Measurements from ENCODE around the gene GNAL.

Gene GNAL

GRCh38 chr18:11799066-11799465 lies 110.0 kb downstream of the GNAL start (continued):
- TF ChIP-seq ZNF8 (CRISPR knock-in tag; IDR thresholded peaks at IDR 0.05) = no peak
- no peak for TF ChIP-seq ZFP30 (CRISPR knock-in tag; IDR thresholded peaks at IDR 0.05)
- no peak for TF ChIP-seq ZNF70 (CRISPR knock-in tag; IDR thresholded peaks at IDR 0.05)
- TF ChIP-seq PPARA (CRISPR knock-in tag; IDR thresholded peaks at IDR 0.05; ENCODE audit: borderline replicate concordance) = no peak
- no peak for TF ChIP-seq CSRNP3 (CRISPR knock-in tag; IDR thresholded peaks at IDR 0.05)
- TF ChIP-seq CSDC2 (CRISPR knock-in tag; IDR thresholded peaks at IDR 0.05) = no peak
- TF ChIP-seq TCF4 (CRISPR knock-in tag; IDR thresholded peaks at IDR 0.05; ENCODE audit: borderline replicate concordance) = no peak

- no peak for ATAC-seq
- TF ChIP-seq POU6F1 (CRISPR knock-in tag; IDR thresholded peaks at IDR 0.05; ENCODE audit: borderline replicate concordance, low read depth) = no peak
- TF ChIP-seq ZFP3 (CRISPR knock-in tag; IDR thresholded peaks at IDR 0.05) = no peak
- TF ChIP-seq ZNF70 (CRISPR knock-in tag; IDR thresholded peaks at IDR 0.05) = no peak
- TF ChIP-seq ZNF8 (CRISPR knock-in tag; IDR thresholded peaks at IDR 0.05) = no peak
- no peak for TF ChIP-seq TSHZ2 (CRISPR knock-in tag; IDR thresholded peaks at IDR 0.05)
- no peak for TF ChIP-seq ESRRG (CRISPR knock-in tag; IDR thresholded peaks at IDR 0.05)
- no peak for TF ChIP-seq RARB (CRISPR knock-in tag; IDR thresholded peaks at IDR 0.05)
- TF ChIP-seq CREB5 (CRISPR knock-in tag; IDR thresholded peaks at IDR 0.05; ENCODE audit: low read depth) = no peak
- TF ChIP-seq PATZ1 (CRISPR knock-in tag; IDR thresholded peaks at IDR 0.05; ENCODE audit: borderline replicate concordance) = no peak
- no peak for TF ChIP-seq ARNTL (CRISPR knock-in tag; IDR thresholded peaks at IDR 0.05; ENCODE audit: borderline replicate concordance, low read depth)
Observed at GRCh38 chr18:11800566-11801334, 111.7 kb downstream of the GNAL start.

GRCh38 chr18:11801573-11801972 lies 112.5 kb downstream of the GNAL start:
- no peak for ATAC-seq

GRCh38 chr18:11802158-11802557 lies 113.1 kb downstream of the GNAL start:
- TF ChIP-seq ZNF565 (CRISPR knock-in tag; conservative IDR thresholded peaks at IDR 0.05; ENCODE audit: low read depth) (no peak), PPARA (CRISPR knock-in tag; IDR thresholded peaks at IDR 0.05; ENCODE audit: borderline replicate concordance) (no peak), SNAI2 (CRISPR knock-in tag; IDR thresholded peaks at IDR 0.05) (no peak), BACH2 (CRISPR knock-in tag; IDR thresholded peaks at IDR 0.05; ENCODE audit: borderline replicate concordance) (no peak), OSR1 (CRISPR knock-in tag; IDR thresholded peaks at IDR 0.05) (no peak), TCF4 (CRISPR knock-in tag; IDR thresholded peaks at IDR 0.05; ENCODE audit: borderline replicate concordance) (no peak)
- no peak for ATAC-seq

More at GRCh38 chr18:11801573-11801972, 112.5 kb downstream of the GNAL start:
- TF ChIP-seq CSDC2 (CRISPR knock-in tag; IDR thresholded peaks at IDR 0.05) (no peak), TCF4 (CRISPR knock-in tag; IDR thresholded peaks at IDR 0.05; ENCODE audit: borderline replicate concordance) (no peak), ZFP30 (CRISPR knock-in tag; IDR thresholded peaks at IDR 0.05) (no peak), OSR1 (CRISPR knock-in tag; IDR thresholded peaks at IDR 0.05) (no peak)
